ENCODE measurements around the gene CRY2. TPM values are rescaled to one million over a fixed set of nuclear protein-coding genes. Genes with fewer than 3 reads are reported as not detected.

Gene CRY2
- total RNA-seq, 6 experiments from 2014 or later: 19.6 to 104 (median 31.5) TPM

DNA sequence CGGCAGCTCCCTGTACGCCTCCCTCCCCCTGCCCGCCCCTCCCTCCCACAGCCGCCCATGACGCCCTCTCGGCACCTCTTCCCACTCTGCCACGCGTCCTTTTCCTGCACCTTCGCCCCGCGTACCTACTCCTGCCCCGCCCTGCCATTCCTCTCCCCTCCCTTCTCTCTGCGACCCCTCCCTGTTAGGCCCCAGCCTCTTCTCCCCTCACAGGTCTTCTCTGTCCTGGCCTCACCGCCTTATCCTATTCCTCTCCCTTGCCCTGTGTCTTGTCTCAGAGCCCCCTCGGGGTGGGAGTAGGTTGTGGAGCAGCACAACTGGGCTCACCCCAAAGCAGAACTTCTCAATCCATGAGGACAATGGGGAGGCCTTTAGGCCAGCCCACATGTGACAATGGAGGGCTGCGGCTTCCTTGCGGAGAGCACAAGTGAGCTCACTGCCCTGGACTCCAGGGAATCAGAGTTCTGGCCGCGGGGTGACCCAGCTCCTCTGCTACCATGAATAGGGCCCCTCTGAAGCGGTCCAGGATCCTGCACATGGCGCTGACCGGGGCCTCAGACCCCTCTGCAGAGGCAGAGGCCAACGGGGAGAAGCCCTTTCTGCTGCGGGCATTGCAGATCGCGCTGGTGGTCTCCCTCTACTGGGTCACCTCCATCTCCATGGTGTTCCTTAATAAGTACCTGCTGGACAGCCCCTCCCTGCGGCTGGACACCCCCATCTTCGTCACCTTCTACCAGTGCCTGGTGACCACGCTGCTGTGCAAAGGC lies 41.8 kb upstream of the CRY2 start:
- WGBS (ENCODE audit: insufficient coverage, low coverage, low lambda C conversion rate, missing lambda C conversion rate): 1% methylated on average over 10 of the region's 29 CpGs
- Histone ChIP-seq H3K4me1 (peaks cover 0 to 46% (median 18%) of the 10 kb centered on the region in 4 donors), H3K9me3 (no peaks in the 10 kb centered on the region), H3K4me3 (peak overlapping the region; percentile 62 to 96 (median 78)), H3K27me3 (no peaks in the 10 kb centered on the region), H3K27ac (peak overlapping the region; percentile 91 to 93 (median 91)), H3K36me3 (peaks cover 1 to 19% (median 8%) of the 10 kb centered on the region in 4 donors)
- ATAC-seq (peak; percentile 1 to 62 (median 46)), DNase-seq (peak; percentile 48 to 61 (median 56))
- intact Hi-C loops (cut with DNase I): no loop called here
- TF ChIP-seq, protein P1, sequence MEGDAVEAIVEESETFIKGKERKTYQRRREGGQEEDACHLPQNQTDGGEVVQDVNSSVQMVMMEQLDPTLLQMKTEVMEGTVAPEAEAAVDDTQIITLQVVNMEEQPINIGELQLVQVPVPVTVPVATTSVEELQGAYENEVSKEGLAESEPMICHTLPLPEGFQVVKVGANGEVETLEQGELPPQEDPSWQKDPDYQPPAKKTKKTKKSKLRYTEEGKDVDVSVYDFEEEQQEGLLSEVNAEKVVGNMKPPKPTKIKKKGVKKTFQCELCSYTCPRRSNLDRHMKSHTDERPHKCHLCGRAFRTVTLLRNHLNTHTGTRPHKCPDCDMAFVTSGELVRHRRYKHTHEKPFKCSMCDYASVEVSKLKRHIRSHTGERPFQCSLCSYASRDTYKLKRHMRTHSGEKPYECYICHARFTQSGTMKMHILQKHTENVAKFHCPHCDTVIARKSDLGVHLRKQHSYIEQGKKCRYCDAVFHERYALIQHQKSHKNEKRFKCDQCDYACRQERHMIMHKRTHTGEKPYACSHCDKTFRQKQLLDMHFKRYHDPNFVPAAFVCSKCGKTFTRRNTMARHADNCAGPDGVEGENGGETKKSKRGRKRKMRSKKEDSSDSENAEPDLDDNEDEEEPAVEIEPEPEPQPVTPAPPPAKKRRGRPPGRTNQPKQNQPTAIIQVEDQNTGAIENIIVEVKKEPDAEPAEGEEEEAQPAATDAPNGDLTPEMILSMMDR (IDR thresholded peaks at IDR 0.05): no peak
- TF ChIP-seq POLR2A (IDR thresholded peaks at IDR 0.05): no peak

DNA sequence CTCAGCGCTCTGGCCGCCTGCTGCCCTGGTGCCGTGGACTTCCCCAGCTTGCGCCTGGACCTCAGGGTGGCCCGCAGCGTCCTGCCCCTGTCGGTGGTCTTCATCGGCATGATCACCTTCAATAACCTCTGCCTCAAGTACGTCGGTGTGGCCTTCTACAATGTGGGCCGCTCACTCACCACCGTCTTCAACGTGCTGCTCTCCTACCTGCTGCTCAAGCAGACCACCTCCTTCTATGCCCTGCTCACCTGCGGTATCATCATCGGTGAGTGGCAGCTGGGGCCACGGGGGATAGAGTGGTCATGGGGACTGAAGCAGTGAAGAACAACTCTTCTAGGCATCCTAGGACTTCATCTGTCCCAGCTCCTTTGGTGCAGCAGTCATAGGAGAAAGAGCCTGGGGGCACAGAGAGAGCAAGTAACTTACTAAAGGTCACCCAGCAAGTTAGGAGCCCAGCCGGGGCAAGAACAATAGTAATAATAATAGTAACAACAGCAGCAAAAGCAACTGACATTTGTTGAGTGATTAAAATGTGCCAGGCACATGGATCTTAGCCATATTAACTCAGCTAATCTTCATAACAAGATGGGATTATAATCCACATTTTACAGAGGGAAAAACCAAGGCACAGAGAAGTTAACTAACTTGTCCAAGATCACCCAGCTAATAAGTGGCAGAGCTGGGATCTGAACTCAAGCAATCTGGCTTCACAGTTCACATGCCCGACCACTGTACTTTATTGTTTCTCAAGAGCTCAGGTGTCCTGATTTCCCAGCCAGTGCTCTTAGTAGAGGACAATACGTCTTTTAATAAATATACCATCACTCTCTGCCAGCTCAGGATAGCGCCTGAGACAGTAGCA lies 41.0 kb upstream of the CRY2 start:
- WGBS (ENCODE audit: insufficient coverage, low coverage, low lambda C conversion rate, missing lambda C conversion rate): 62% methylated on average over 12 of the region's 20 CpGs
- Histone ChIP-seq H3K4me3 (peak overlapping the region; percentile 62 to 96 (median 78)), H3K27me3 (no peaks in the 10 kb centered on the region), H3K4me1 (peaks cover 0 to 44% (median 18%) of the 10 kb centered on the region in 4 donors), H3K36me3 (peaks cover 4 to 27% (median 17%) of the 10 kb centered on the region in 4 donors), H3K27ac (peak overlapping the region in 2 of 3 donors; percentile 91 to 93), H3K9me3 (no peaks in the 10 kb centered on the region)
- no peak for ATAC-seq
- peak in 1 of 3 donors; percentile 45 for DNase-seq
- no peak for TF ChIP-seq POLR2A (IDR thresholded peaks at IDR 0.05)
- TF ChIP-seq, protein P1 (IDR thresholded peaks at IDR 0.05): no peak
- intact Hi-C loops (cut with DNase I): no loop called here

DNA sequence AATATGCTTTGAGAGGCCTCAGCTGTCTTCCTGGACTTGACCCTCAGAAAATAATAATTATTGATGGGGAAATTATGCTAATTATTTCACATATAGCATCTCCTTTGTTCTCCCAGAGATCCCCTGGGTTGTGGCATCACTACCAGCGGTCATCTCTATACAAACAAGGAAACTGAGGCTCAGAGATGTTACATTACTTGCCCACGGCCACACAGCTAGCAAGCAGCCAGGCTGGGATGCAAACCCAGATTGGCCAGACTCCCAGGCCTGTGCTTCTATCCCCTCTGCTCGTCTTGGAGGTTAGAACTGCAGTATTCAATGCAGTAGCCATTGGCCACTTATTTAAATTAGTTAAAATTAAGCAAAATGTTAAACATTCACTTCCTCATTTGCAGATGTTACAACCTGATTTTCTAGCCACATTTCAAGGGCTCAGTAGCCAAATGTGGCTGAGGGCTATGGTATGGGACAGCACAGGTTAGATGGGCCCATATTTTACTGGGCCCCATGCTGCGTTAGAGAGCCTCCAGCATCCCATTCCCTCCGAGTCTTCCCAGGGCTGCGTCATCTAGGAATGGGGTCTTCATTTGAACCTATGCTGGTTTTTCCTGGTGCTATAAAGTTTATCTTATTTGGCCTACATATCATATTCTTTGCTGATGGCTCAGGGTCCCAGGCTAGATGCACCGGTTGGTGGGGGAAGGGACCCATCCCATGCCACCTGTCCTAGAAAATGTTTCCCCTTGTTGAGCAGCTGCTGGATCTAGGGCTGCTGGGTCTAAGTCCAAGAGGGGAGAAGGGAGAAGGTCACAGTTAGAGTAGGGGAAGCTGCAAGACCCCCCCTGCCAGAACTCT lies 40.1 kb upstream of the CRY2 start:
- peak overlapping the region in 1 of 3 donors; percentile 93 for H3K27ac ChIP-seq

More for the DNA sequence above, 40.1 kb upstream of the CRY2 start:
- peaks cover 0 to 39% (median 18%) of the 10 kb centered on the region in 4 donors for H3K4me1 ChIP-seq
- peaks cover 4 to 36% (median 21%) of the 10 kb centered on the region in 4 donors for H3K36me3 ChIP-seq
- H3K27me3 ChIP-seq: no peaks in the 10 kb centered on the region
- WGBS (ENCODE audit: insufficient coverage, low coverage, low lambda C conversion rate, missing lambda C conversion rate): 48% methylated on average over 3 of the region's 7 CpGs
- H3K9me3 ChIP-seq: no peaks in the 10 kb centered on the region
- ATAC-seq (no peak), DNase-seq (peak in 1 of 3 donors; percentile 15)
- intact Hi-C loops (cut with DNase I): no loop called here
- peak overlapping the region; percentile 62 to 96 (median 78) for H3K4me3 ChIP-seq
- TF ChIP-seq, protein P1 (IDR thresholded peaks at IDR 0.05): no peak
- no peak for TF ChIP-seq POLR2A (IDR thresholded peaks at IDR 0.05)
